HG02588 (cell line): ENCODE results near the gene INO80D.
"Not testable (repeated sequence)": the region's sequence is repeated elsewhere in the genome, so short reads cannot be mapped to it uniquely, and the experiment has no call there.

Experiments
- ATAC-seq: cut with Tn5 transposase; IDR thresholded peaks from one replicate; pipeline ENCODE4 v1.9.1; 2021; ENCODE audit warnings: mild to moderate bottlenecking, moderate library complexity; ENCODE audit not compliant: unreplicated experiment

The INO80D gene

DNA sequence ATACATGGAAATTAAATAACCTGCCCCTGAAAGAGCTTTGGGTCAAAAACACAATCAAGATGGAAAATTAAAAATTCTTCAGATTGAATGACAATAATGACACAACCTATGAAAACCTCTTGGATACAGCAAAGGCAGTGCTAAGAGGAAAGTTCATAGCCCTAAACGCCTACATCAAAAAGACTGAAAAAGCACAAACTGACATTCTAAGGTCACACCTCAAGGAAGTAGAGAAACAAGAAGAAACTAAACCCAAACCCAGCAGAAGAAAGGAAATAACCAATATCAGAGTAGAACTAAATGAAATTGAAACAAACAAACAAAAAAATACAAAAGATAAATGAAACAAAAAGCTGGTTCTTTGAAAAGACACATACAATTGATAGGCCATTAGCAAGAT, 52.5 kb downstream of the INO80D start:
- not testable (repeated sequence) for ATAC-seq

DNA sequence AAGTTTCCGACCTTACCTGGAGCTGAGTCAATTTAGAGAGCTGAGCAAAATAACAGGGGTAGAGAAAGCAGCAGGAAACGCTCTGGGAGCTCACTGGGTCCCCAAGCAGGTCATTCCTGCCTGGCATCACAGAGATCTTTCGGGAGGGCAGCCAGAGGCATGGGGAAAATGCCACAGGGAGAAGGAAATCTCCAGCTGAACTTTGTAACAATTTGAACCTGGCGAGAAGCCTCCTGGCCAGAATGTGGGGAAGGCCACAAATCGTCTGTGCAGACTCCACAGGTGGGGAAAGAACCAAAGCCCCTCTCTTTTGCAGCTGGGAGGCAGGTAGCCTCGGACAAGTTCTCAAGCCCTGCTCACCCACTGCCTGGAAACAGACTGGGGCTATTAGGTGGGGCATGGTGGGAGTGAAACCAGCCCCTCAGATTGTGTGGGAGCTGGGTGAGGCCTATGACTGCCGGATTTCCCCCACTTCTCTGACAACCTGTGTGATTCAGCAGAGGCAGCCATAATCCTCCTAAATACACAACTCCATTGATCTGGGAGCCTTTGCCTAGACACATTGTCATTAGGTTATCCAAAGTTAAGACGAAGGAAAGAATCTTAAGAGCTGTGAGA, 53.9 kb downstream of the INO80D start:
- no peak for ATAC-seq

DNA sequence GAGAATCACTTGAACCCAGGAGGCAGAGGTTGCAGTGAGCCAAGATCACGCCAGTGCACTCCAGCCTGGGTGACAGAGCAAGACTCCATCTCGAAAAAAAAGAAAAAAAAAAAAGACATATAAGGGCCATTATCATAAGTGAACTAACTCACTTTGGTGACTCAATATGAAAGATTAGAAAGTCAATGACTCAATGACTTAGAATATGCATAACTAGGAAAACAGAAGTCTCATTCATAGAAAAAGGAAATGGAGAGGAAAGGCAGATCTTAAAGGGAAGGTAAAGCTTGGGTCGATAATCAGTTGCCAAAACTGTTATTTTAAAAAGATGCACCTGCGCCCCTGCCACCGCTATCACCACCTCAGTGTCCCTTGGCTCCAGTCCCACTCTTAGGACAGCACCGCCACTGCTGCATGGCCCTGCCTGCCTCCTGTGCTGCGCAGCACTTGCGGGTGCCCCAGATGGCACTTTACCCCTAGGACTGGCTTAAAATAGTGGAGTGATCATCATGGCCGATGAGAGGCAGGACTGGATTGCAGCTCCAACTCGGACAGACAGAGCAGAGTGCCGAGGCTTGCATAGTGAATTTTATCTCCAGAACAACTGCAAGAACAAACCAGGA, 54.7 kb downstream of the INO80D start:
- ATAC-seq, result no peak

DNA sequence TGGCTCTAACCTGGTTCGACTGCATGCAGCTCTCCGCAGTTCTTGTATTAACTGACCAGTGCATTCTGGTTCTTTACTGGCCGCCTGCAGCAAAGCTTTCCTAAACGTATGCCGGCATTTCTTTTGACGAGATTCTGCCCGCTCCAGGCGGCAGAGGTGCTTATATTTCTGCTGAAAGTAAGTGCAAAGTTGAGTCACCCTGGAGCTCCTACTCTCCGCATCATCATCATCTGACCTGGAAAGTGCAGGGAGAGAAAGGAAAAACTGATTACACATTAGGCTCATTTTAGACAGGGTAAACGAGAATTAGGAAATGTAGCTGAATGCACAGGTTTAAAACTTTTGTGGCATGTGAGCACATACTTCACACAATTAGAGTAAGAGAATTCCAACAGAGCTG, 57.9 kb downstream of the INO80D start:
- ATAC-seq, result no peak

DNA sequence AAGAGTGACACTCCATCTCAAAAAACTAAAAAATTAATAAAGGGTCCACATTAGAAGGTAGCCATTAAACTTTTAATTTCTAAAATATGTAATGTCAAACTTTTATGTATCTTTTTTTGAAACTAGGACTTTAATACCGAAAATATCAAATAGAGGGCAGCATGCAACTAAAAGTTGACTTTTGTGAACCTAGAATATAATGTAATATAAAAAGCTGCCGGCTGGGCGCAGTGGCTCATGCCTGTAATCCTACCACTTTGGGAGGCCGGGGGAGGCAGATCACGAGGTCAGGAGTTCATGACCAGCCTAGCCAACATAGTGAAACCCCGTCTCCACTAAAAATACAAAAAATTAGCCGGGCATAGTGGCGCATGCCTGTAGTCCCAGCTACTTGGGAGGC, 62.8 kb downstream of the INO80D start:
- no peak for ATAC-seq

DNA sequence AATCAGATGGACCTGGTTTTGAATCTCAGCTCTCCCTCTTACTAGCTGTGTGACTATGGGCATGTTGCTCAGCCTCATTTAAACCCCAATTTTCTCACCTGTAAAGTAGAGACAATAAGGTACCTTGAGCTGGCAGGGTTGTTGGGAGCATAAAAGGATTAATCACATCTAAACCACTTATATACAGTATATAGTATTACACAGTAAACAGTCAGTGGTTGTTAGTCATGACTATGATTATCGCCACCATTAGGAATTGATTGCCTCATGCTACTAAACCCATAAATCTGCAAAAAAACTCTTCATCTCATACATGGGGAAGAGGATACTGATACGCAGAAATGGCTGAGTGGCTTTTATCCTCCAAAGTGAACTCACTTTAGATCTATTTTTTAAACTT, 65.8 kb downstream of the INO80D start:
- no peak for ATAC-seq

DNA sequence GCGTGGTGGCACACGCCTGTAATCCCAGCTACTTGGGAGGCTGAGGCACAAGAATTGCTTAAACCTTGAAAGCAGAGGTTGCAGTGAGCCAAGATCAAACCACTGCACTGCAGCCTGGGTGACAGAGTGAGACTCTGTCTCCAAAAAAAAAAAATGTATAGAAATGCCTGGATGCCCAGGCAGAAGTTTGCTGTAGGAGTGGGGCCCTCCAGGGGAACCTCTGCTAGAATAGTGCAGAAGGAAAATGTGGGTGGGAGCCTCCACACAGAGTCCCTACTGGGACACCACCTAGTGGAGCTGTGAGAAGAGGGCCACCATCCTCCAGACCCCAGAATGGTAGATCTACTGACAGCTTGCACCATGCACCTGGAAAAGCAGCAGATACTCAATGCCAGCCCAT, 70.2 kb downstream of the INO80D start:
- not testable (repeated sequence) for ATAC-seq

DNA sequence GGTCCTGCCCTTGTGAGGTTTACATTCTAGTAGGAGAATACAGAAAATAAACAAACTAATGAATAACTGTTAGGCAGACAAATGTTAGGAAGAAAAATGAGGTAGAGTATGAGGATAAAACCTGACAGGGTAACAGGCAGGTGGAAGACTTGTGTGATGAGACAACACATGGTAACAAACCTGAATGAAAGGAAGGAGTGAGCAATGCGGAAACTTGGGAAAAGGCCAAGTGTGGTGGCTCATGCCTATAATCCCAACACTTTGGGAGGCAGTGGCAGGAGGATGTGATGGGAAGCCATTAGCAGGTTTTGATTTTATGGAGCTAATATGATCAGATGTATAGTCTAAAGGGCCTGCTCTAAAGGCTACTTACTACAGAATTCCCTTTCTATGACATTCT, 74.2 kb downstream of the INO80D start:
- ATAC-seq, result no peak

DNA sequence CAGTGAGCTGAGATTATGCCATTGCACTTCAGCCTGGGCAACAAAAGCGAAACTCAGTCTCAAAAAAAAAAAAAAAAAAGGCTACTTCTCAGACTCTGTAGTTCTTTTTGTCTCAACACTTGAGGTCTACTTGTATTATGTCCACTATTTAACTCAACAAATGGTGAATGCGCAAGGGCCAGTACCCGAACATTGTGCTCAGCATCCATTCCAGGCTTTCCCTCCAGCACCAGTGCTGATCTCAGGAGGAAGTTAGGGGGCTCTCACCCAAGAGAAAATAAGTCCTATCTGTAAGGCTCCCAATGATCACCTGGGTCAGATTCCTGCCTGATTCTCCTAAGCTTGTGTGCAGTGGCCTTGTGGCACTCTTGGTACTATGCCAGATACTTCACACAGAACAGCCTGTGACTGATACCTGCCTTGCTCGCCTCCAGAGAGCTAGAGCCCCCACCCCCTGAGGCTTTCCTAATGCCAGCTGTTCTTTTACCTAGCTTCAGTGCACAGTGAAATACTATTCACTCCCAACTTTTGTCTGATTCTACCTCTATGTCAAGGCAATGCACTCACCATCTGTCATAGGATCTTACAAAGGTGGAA, 74.9 kb downstream of the INO80D start:
- no peak for ATAC-seq

DNA sequence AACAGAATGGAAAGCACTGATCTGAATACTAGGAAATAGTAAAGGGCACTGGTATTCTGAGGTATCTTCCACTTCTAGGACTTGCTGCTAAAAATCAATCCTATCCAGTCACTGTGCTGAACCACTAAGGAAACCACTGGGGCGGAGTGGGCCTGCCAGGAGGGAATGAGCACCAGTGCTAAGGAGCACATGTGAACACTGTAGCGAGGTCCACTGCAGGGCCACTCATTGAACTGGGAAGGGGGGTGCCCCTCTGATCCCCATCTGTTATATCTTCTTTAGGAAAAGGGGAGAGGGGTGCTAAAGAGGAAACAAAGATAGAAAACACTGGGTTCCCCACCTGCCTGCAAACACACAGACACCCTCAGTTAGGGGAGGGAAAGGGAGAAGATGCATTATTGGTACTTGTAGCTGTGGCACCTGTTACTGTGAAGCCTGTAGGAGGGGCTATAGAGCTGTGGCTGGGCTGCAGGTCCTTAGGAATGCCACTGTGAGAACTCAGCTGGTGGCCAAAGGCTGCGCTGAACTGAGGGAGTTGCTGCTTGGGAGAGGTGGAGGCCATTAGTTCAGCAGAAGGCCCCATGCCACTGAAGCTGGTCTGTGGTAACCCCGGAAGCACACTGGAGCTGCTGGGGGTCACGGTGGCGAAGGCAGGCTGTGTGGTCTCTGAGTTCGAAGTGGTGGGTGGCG, 81.8 kb downstream of the INO80D start:
- no peak for ATAC-seq

DNA sequence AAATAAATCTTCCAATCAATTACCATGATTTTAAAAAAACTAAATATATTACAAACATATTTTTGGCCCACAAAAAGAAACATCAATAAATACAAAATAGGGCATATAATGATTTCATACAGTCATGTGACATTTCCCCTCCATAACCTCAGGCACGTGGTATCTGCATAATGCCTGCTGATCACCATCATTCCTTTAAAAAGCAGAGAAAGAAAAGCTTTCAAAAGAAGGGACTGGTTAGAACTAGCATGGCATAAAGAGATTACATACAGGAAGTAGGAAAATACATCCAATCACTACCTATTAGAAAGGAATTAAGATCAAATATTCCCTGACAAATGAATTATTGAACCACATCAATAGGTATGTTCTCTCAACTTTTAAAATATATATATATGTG, 83.5 kb downstream of the INO80D start:
- no peak for ATAC-seq

DNA sequence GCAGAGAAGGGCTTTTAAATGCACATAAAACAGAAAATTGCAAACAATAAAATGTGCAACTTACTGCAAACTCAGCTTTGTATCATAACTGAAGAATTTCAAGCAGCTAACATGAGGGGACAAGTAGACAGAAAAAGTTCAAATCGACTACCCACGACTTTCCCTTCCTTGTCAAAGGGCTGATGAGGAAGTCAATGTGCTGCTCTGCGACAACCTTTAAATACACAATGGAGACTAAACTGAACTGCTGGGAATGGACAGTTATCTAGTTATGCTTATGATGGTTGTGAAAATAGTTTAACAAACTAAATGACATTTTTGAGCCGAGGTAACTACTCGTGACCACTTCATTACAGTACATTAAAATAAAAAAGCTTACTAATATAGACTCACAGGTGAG, 84.1 kb downstream of the INO80D start:
- no peak for ATAC-seq

DNA sequence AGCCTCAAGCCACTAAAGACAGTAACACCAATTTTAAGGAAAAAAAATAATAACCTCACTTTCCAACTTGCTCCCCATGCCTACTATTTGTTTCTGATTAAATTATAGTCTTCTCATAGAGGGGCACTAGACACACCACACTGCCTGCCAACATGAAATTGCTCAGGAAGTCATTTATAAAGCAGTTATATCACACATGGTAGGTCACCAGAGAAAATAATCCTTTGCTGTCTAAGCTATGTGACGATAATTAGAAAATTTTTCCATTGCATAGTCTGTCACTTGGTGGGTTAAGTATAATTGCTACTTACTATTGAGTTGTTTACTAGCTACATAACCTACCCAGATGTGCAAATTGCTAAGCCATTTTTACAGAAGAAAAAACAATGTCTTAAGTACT, 85.2 kb downstream of the INO80D start:
- ATAC-seq, result no peak

DNA sequence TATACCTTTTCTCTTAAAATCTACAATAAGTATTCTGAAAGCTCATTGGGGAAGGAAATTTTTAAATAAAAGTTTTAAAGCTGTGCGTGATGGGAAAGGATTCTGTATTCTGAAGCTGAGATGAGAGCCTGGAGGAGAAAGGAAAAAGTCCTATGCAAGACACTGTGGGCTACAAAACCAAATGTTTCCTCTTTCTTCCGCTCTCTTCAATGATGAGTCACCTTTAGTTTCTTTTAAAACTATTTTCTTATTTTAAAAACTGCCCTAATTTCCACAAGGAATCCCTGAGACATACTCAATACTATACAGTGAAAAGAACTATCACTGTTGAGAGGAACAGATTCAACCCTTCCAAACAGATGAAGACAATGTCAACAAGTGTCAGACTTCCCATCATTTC, 87.4 kb downstream of the INO80D start:
- ATAC-seq, result no peak

DNA sequence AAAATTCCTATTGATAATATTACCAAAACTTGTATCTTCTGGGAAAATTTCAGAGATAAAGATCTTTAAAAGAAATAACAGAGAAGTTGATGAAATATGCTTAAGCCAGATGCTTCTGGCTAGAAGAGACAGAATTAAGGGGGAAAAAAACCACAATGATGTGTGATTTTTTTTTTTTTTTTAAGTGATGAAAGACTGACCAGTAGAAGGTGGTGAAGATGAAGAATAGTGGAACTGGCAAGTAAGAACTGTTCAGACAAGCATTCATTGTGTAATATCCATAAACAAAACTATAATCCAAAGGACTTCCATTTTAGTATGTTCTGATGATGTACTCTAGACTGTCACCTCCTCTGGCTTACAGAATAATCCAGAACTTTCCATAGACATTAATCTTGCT, 89.8 kb downstream of the INO80D start:
- no peak for ATAC-seq

DNA sequence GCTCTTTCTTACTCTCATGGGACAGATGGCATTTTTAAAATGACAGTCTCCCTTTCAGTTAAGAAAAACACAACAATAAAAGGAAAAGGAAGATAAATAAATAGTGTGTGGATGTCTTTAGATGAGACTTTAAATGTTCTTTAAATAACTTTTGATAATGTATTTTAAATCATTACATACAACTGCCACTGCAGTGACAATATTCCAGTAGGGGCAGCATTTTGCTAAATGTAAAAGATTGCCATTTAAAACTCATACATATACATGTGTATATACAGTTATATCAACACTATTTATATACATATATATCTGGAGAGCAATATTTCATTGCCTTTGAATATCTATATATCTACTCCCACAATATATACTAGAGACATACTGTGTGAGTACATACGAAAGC, 90.7 kb downstream of the INO80D start:
- no peak for ATAC-seq

DNA sequence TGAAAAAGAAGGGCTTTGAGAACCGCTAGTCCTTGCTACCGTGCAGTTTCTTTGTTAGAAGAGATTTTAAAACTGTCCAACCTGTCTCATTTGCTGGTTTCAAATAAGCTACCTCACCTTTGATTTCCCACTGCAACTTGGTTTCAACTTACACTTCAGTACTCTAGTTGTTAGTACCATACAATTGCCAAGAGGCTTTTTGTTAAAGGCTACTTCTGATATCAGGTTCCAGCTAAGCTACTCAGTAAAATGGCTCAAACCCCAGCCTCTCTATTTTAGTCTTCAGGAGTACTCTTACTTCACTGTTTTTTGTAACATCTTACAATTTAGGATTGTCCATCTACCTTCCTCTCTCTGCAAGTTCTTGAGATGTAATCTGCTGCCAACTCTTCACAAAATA, 91.6 kb downstream of the INO80D start:
- no peak for ATAC-seq

DNA sequence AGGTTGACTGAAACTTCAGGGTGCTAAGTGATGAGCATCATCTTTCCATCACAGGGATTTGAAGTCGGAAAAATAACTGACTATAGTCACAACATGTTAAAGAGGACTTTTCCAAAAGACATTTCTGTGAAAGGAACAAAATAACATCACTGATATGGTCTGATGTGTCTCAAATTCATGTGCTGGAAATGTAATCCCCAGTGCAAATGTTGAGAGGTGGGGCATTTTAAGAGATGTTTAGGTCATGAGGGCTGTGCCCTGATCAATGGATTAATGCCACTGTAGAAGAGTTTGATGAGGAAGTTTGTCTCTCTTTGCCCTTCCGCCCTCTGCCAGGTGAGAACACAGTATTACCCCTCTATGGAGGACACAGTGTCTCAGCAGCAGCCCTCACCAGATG, 95.9 kb downstream of the INO80D start:
- ATAC-seq, result no peak

DNA sequence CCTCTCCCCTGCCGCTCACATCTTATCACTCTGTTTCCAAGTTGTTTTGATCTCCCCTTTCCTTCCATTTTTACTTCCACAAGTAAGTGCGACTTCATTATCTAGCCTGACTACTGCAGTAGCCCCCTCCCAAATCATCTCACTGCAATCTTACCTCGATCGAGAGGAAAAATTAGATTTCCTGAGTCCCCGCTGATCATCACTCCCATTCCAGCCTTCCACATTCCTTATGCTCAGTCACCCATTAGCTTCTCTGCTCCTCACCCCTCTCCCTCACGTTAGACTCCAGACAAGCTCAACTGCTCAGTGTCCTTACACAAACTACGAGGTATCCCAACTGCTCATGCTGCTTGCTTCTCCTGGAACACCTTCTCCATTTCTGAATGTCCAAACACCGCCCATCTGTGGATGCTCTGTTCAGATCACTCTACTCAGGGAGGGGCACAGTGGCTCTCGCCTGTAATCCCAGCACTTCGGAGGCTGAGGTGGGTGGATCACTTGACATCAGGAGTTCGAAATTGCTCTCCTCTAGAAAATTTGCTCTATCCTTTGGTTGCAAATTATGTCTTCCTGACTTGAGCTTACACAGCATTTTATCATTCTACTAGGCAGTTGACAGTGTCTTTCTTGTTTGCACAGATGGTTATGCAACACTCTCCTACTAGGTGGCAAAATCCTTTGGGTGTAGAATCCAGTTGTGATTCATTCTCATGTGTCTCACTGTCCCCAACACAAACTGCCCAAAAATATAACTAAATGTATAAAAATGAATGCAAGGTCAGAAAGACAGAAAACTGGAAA, 96.5 kb downstream of the INO80D start:
- no peak for ATAC-seq

DNA sequence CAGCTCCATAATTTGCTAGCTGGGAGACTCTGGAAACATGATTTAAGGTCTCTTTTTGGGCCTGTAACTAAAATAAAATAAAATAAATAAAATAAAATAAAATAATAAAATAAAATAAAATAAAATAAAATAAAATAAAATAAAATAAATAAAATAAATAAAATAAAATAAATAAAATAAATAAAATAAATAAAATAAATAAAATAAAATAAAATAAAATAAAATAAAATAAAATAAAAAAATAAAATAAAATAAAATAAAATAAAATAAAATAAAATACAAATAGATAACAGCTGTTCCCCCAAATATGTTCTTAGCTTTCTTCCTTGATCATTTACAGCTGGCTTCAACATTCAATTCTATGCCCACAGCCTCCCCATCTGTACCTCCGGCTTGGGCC, 97.3 kb downstream of the INO80D start:
- not testable (repeated sequence) for ATAC-seq

DNA sequence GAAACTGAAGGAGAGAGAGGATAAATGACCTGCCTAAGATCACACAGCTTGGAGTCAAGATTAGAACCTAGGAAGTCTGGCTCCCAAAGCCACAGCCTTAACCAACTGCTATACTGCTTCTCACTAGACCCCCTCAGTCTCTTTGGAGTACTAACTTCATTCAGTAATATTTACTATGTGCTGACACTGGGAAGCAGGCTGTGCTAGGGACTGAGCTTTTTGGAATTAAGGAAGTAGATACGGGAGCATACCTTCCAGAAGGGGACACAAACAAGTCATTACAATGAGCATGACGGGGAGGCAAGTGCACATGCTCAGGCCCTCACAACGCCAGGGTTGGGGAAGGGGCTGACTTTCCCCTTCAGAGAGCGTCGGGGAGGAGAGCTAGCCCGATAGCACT, 97.7 kb downstream of the INO80D start:
- ATAC-seq, result no peak
